Measurements from ENCODE around the gene AFF3. TPM values are rescaled to one million over a fixed set of nuclear protein-coding genes. Genes with fewer than 3 reads are reported as not detected.

The AFF3 gene
- total RNA-seq, 1 experiment from 2014 or later = 0.61 TPM

- ChIA-PET RAD21 (ENCODE audit: low non-redundant PET in 1 of 2, low total read pairs in 2 of 2, uncharacterized antibody in 2 of 2, unreplicated experiment in 2 of 2) (no interaction called here), CTCF (no interaction called here), POLR2A (no interaction called here)
- Histone ChIP-seq H3K9ac (ENCODE audit: low read length) (no peak overlapping the region), H4K20me1 (ENCODE audit: insufficient read depth) (no peaks in the 10 kb centered on the region), H2AFZ (ENCODE audit: low read depth, low read length, poor library complexity, severe bottlenecking) (no peak overlapping the region), H3K79me2 (ENCODE audit: insufficient read depth, low read length) (no peaks in the 10 kb centered on the region), H3K27ac (ENCODE audit: low read depth, low read length) (no peak overlapping the region), H3K27me3 (ENCODE audit: insufficient read depth, low read length) (peaks cover 54% of the 10 kb centered on the region), H3K4me3 (replicated peaks in 1 of 2; ENCODE audit: low read depth in 1 of 2, low read length in 2 of 2) (no peak overlapping the region), H3K9me3 (ENCODE audit: control insufficient read depth in 1 of 2, insufficient read depth in 1 of 2, low read depth in 1 of 2, low read length in 2 of 2) (no peaks in the 10 kb centered on the region), H3K9me2 (ENCODE audit: insufficient read depth) (no peaks in the 10 kb centered on the region; the same call in 1 of the 2 replicates), H3K4me2 (ENCODE audit: low read length) (no peak overlapping the region), H3K4me1 (ENCODE audit: control insufficient read depth in 1 of 2, insufficient read depth in 2 of 2, low read length in 2 of 2) (no peaks in the 10 kb centered on the region), H3K36me3 (ENCODE audit: control insufficient read depth in 1 of 2, insufficient read depth in 2 of 2, low read length in 2 of 2) (no peaks in the 10 kb centered on the region)
- intact Hi-C loops (cut with micrococcal nuclease) = no loop called here
- ATAC-seq (no peak), DNase-seq (ENCODE audit: low read depth, low spot score) (no peak)
- TF ChIP-seq CBX3 (IDR thresholded peaks at IDR 0.05; ENCODE audit: low read depth) (no peak), REST (IDR thresholded peaks at IDR 0.05; ENCODE audit: low read depth) (no peak), RAD21 (IDR thresholded peaks at IDR 0.05; ENCODE audit: low read depth) (no peak), CTCF (IDR thresholded peaks at IDR 0.05 in 2 of 3, conservative IDR thresholded peaks at IDR 0.05 in 1 of 3; ENCODE audit: borderline replicate concordance in 1 of 3, insufficient read depth in 1 of 3, low read depth in 2 of 3, low read length in 2 of 3) (no peak), ZBTB33 (IDR thresholded peaks at IDR 0.05; ENCODE audit: extremely low read depth, insufficient replicate concordance, low read length) (no peak), ZNF274 (IDR thresholded peaks at IDR 0.05; ENCODE audit: low read depth, low read length) (no peak), POLR2A (IDR thresholded peaks at IDR 0.05; ENCODE audit: borderline replicate concordance, extremely low read depth, insufficient read depth, insufficient read length) (no peak), YY1 (IDR thresholded peaks at IDR 0.05; ENCODE audit: extremely low read depth, insufficient replicate concordance, low read depth, low read length) (no peak), TCF7L2 (IDR thresholded peaks at IDR 0.05; ENCODE audit: borderline replicate concordance, extremely low read depth, insufficient read depth, insufficient read length) (no peak)
- no TSS peak for BruUV-seq (replicated peaks)
Measured at GRCh38 chr2:99998651-99999320, 143.6 kb downstream of the AFF3 start.

All from HCT116 (cell line).